GM21529 (cell line): Measurements from ENCODE around the gene OR52A1.
"Not testable (repeated sequence)": the region's sequence is repeated elsewhere in the genome, so short reads cannot be mapped to it uniquely, and the experiment has no call there.

Source experiments
- ATAC-seq: cut with Tn5 transposase; IDR thresholded peaks from one replicate; pipeline ENCODE4 v1.9.1; 2021; ENCODE audit not compliant: unreplicated experiment

Gene OR52A1

GRCh38 chr11:5154657-5155056 is at the start of gene OR52A1:
TSS of gene OR52A1 (minus strand) at chr11:5154757. CDS start at chr11:5152369, 2,388 bp downstream.
- no peak for ATAC-seq

- no peak for ATAC-seq
Measured at GRCh38 chr11:5203366-5203765, 48.8 kb upstream of the OR52A1 start.

DNA sequence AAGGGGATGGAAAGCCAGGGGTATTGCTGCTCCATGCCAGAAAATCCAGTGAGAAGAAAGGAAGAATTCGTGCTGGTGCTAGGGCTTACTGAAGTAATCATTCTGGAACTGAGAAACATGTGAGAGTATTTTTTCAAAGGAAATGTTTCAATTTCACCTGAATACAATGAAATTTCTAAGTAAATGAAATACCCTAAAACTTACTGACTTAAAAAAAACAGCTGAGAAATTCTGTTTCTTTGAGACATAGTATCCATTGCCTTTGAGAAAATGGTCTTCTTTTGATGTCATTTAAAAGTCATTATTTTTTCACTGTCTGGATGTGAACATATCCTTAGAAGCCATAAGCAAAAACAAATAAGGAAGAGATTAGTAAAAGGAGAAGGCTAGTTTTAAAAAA is 46.0 kb upstream of the OR52A1 start, which contains the start of gene OR51V1:
OR51V1 (minus strand) TSS at position 101 of the 400 bp plus-strand sequence; CDS start at position 101, 0 bp downstream.
- ATAC-seq = no peak

- no peak for ATAC-seq
Measured at GRCh38 chr11:5198285-5198684, 43.7 kb upstream of the OR52A1 start.

- no peak for ATAC-seq
Measured at GRCh38 chr11:5197536-5197935, 43.0 kb upstream of the OR52A1 start.

DNA sequence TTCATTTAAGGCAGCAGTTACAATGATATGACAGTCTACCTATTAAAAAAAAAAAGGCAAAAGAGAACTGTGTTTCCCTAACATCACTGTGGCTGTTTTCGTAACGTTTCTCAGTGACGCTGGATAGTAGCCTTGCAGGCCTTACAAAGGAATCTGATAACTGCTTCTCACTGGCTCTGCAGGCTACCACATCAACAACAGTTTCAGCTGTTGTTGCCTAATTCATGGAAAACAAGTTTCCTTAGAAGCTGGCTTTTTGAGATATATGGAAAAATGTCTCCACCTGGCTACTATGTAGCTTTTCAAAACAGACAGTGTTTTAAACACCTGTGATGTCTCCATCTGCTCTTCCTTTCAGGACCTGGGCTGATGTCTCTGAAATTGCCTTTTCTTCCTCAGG is 42.2 kb upstream of the OR52A1 start:
- ATAC-seq = no peak

DNA sequence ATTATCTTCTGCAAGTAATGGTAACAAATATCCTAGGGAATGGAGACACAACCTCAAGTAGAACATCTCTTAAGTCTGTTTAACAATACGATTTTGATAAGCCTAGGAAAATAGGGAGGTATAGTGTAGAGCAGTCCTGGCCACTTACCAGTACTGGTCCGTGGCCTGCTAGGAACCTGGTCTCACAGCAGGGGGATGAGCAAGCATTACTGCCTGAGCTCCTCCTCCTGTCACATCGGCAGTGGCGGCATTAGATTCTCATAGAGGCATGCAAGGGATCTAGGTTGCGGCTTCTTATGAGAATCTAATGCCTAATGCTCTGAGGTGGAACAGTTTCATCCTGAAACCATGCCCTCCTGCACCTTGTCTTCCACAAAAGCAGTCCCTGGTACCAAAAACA is 41.5 kb upstream of the OR52A1 start:
- no peak for ATAC-seq

DNA sequence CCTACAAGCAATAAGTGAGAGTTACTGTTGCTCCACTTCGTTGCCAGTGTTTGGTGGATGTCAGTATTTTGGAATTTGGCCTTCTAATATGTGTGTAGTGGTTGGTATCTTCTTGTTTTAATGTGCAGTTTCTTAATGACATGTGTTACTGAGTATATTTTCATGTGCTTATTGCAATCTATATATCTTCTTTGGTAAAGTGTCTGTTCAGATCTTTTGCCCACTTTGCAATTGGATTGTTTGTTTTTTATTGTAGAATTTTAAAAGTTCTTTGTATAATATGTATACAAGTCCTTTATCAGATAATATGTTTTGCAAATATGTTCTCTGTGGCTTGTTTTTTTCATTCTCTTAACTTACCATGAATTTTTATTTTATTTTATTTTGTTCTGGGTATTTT is 38.2 kb upstream of the OR52A1 start:
- no peak for ATAC-seq

GRCh38 chr11:5188201-5188600 is 33.6 kb upstream of the OR52A1 start:
- no peak for ATAC-seq

DNA sequence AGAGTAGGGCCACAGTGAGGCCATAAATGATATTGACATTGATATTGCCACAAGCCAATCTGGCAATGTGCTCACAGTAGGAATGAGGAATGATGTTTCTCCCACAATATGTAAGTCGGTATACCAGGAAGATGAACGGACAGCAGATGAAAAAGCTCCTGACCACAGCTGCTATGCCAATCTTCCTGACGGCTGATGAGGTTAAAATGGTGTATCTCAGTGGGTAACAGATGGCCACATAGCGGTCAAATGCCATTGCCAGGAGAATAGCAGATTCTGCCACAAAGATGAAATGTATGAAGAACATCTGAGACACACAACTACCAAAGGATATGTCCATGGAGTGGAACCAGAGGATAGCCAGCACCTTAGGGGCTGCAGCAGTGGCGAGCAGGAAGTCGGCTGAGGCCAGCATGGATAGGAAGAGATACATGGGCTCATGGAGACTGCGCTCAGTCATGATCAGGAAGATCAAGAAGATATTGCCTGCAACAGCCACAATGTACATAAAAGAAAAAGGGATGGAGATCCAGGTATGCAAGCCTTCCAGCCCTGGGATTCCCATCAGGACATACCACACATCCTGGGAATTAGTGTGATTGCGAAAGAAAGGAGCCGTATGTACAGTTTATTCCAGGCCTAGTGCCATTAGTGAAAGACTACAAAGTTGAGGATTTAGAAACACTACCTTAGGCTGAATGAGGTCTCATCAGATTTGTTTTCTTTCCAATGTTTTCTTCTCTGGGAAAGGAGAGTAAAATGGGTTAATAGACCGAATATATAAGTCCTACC is 23.7 kb upstream of the OR52A1 start:
- ATAC-seq = no peak

GRCh38 chr11:5174934-5175333 is 20.4 kb upstream of the OR52A1 start:
- ATAC-seq = no peak

DNA sequence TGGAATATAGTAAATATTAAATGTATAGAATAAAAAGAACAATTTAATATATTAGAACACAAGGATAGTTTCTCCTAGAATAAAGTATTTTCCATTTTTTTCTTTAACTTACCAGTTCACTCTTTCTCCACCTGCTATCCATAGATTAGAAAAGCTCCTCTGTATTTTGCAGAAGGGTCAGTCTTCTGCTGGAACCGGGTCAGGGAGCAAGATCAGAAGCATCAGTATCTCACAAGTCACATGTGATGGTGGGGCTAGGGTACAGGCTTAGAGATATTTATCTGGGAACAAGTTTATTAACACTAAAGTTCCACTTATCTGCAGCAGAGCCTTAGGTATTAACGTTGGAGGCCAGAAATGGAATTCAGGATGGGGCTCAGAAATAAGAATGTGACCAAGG is 17.3 kb upstream of the OR52A1 start:
- ATAC-seq = no peak

GRCh38 chr11:5165898-5166297 is 11.3 kb upstream of the OR52A1 start:
- ATAC-seq = not testable (repeated sequence)

- not testable (repeated sequence) for ATAC-seq
Measured at GRCh38 chr11:5164807-5165206, 10.2 kb upstream of the OR52A1 start.

DNA sequence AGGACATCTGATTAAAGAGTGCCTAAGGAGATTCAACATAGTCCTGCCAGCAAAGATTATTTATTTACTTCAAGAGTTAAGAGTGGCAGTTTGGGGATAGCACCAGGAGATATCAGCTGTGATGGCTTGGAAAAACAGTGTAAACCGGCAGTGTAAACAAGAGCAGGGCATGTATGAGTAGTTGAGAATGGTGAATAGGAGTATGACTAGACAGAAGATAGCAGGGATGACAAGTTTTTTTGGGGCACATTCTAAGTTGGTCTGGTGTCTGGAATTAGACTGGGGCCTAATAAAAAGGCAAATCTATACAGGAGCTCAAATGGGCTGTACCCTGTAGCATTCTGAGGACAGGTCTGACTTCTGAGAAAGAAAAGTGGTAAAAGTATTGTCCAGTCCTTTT is 6.5 kb upstream of the OR52A1 start:
- ATAC-seq = not testable (repeated sequence)

DNA sequence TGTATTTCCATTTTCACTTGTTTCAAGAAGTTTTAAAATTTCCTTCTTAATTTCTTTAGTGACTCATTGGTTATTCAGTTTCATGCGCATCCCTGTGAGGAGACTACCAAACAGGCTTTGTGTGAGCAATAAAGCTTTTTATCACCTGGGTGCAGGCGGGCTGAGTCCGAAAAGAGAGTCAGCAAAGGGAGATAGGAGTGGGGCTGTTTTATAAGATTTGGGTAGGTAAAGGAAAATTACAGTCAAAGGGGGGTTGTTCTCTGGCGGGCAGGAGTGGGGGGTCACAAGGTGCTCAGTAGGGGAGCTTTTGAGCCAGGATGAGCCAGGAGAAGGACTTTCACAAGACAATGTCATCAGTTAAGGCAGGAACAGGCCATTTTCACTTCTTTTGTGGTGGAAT is 5.7 kb upstream of the OR52A1 start:
- not testable (repeated sequence) for ATAC-seq

GRCh38 chr11:5159806-5160205 is 5.2 kb upstream of the OR52A1 start:
- ATAC-seq = no peak

DNA sequence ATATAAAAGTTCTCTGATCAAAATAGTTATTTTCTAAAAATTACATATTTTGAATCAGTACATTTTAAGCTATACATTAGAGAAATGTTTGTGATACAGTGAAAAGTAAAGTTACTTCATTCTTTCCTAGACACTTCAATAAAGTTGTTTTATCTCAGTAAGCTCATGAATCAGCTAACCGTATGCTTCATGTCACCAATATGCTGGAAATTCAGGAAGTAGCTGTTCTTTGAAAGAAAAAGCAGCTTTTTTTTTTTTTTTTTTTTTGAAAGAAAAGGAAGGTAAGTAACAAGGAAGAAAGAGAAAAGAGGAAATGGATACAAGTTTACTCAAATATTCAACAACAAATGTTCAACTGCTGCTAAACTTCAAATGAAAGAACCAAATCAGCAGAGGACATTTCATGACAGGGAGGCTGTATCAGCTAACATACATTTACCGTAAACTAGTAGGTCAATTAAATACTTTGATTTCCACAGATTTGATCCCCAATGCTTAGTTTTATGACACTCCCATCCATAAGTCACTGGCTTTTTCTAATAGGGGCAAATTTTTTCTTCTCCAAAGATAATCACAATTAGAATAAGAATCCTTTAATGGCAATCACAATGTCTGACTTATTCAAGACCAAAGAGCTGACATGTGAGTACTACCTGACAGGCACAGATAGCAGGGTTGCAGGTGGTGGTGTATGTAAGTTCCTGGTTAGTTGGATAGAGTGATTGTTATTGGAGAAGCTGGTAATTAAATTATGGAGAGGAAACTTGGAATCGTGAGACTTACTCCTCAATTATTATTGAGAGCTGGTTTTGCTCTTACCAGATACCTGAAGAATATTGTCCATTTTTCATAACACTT is 754 bp downstream of the OR52A1 start:
- ATAC-seq = no peak

DNA sequence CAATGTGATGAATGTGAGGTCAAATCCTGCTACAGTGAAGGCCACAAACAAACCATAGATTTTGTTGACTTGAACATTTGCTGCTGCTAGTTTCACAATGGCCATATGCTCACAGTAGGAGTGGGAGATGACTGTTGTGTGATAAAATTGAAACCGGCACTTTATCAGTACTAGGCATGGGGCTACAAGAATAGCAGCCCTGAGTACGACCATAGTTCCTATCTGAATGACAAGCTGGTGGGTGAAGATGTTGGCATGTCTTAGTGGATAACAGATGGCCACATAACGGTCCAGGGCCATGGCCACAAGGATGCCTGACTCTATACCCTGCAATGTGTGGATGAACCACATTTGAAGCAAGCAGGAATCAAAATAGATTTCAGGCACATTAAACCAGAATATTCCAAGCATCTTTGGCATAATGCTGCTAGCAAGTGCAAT is 2.8 kb downstream of the OR52A1 start:
- no peak for ATAC-seq

- not testable (repeated sequence) for ATAC-seq
Measured at GRCh38 chr11:5144206-5144605, 10.4 kb downstream of the OR52A1 start.

- no peak for ATAC-seq
Measured at GRCh38 chr11:5137996-5138395, 16.6 kb downstream of the OR52A1 start, which contains the start of gene OR52A5. TSS of gene OR52A5 (minus strand) at chr11:5138356. CDS start at chr11:5132642, 5,714 bp downstream.

GRCh38 chr11:5137014-5137413 is 17.5 kb downstream of the OR52A1 start:
- ATAC-seq = no peak
